ENCODE measurements around the gene TFF1.

The TFF1 gene

DNA sequence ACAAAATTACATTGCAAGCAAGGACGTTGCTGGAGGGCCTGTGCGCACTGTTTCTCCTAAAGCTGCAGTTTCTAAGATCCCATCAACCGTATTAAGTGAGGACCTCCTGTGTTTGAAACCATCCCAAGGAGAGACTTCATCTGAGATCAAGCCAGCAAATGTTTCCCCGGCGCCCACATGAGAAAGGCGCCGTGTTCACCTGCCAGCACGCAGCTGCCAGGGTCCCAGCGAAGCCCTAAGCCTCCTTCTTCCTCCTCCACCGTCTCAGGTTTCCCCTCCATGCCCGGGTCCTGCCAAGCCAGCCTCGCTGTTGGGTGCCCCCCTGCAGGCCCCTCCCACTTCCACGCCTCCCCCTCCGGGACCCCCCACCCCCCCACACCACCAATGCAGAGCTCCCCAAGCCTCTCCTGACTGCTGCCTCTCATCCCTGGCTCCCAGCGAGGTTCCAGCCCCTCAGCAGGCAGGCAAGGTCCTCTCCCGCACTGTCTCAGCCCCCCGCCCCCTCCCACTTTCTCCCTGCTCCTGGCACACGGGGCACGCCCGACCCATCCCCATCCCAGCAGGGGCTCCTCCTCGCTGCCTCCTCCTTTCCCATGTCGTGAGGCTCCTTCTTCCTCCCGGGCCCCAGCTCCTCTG is 8.6 kb upstream of the TFF1 start:
- no peak overlapping the region for H3K4me3 ChIP-seq (ENCODE audit: low read depth, low read length)
- H3K36me3 ChIP-seq (ENCODE audit: control insufficient read depth, insufficient read depth, low read length): no peaks in the 10 kb centered on the region
- H3K79me2 ChIP-seq: no peaks in the 10 kb centered on the region
- no peak overlapping the region for H3K4me2 ChIP-seq (ENCODE audit: low read length)
- no peak overlapping the region for H3K27ac ChIP-seq
- no peak overlapping the region for H2AFZ ChIP-seq
- no peaks in the 10 kb centered on the region for H3K27me3 ChIP-seq (ENCODE audit: control insufficient read depth, insufficient read depth, low read length)
- no peaks in the 10 kb centered on the region for H3K9me3 ChIP-seq (ENCODE audit: control insufficient read depth, low read length)
- no peak overlapping the region for H3K9ac ChIP-seq
- H3K4me1 ChIP-seq: no peaks in the 10 kb centered on the region
- TF ChIP-seq, protein P1, sequence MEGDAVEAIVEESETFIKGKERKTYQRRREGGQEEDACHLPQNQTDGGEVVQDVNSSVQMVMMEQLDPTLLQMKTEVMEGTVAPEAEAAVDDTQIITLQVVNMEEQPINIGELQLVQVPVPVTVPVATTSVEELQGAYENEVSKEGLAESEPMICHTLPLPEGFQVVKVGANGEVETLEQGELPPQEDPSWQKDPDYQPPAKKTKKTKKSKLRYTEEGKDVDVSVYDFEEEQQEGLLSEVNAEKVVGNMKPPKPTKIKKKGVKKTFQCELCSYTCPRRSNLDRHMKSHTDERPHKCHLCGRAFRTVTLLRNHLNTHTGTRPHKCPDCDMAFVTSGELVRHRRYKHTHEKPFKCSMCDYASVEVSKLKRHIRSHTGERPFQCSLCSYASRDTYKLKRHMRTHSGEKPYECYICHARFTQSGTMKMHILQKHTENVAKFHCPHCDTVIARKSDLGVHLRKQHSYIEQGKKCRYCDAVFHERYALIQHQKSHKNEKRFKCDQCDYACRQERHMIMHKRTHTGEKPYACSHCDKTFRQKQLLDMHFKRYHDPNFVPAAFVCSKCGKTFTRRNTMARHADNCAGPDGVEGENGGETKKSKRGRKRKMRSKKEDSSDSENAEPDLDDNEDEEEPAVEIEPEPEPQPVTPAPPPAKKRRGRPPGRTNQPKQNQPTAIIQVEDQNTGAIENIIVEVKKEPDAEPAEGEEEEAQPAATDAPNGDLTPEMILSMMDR (IDR thresholded peaks at IDR 0.05): no peak

DNA sequence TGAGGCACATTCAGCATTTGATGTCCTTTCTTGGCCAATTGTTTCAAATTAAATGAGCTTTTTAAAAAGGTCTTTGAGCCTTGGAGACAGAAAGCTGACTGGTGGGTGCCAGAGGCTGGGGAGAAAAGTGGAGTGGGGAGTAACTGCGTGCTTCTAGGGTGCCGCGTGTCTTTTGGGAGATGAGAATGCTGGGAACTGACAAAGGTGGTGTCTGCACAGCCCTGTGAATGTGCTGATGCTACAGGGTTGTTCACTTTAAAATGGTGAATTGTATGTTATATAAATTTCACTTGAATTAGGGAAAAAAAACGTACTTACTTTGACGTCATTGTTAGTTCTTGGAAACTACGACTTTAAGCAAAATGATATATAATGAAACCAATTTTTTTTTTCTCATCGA is 8.1 kb upstream of the TFF1 start:
- Histone ChIP-seq H3K9me3 (ENCODE audit: control insufficient read depth, low read length) (no peaks in the 10 kb centered on the region), H3K4me3 (ENCODE audit: low read depth, low read length) (no peak overlapping the region), H3K27ac (no peak overlapping the region), H3K4me2 (ENCODE audit: low read length) (no peak overlapping the region), H3K9ac (no peak overlapping the region), H3K27me3 (ENCODE audit: control insufficient read depth, insufficient read depth, low read length) (no peaks in the 10 kb centered on the region), H3K4me1 (no peaks in the 10 kb centered on the region), H2AFZ (no peak overlapping the region), H3K79me2 (no peaks in the 10 kb centered on the region), H3K36me3 (ENCODE audit: control insufficient read depth, insufficient read depth, low read length) (no peaks in the 10 kb centered on the region)
- TF ChIP-seq, protein P1 (IDR thresholded peaks at IDR 0.05): no peak

DNA sequence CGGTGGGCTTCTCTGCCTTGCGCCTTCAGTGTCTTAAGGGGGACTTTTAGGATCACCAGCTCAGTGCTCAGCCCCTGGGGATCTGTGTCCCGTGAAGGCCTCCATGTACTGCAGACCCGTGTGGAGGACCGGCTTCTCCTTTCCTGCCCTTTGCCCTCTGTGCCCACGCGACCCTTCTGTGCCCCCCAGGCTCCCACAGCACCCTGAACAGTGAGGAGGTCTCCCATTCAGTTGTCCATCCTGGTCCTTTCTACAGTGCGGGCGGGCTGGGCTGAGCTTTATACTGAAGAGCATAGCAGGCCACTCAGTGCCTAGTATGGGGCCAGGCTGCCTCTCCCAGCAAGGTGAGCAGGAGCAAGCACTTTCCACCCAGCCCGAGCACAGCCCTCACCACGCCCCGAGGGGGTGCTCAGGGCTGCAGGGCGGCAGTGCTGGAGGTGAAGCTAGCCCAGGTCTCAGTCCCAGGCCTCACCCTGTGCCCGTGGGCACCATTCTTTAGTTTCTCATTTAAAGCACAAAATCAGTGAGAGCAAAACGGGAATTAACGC is 7.6 kb upstream of the TFF1 start:
- Histone ChIP-seq H2AFZ (no peak overlapping the region), H3K4me3 (ENCODE audit: low read depth, low read length) (no peak overlapping the region), H3K27ac (no peak overlapping the region), H3K36me3 (ENCODE audit: control insufficient read depth, insufficient read depth, low read length) (no peaks in the 10 kb centered on the region), H3K79me2 (no peaks in the 10 kb centered on the region), H3K9me3 (ENCODE audit: control insufficient read depth, low read length) (no peaks in the 10 kb centered on the region), H3K4me1 (no peaks in the 10 kb centered on the region), H3K27me3 (ENCODE audit: control insufficient read depth, insufficient read depth, low read length) (no peaks in the 10 kb centered on the region), H3K4me2 (ENCODE audit: low read length) (no peak overlapping the region), H3K9ac (no peak overlapping the region)
- TF ChIP-seq, protein P1 (IDR thresholded peaks at IDR 0.05): no peak

DNA sequence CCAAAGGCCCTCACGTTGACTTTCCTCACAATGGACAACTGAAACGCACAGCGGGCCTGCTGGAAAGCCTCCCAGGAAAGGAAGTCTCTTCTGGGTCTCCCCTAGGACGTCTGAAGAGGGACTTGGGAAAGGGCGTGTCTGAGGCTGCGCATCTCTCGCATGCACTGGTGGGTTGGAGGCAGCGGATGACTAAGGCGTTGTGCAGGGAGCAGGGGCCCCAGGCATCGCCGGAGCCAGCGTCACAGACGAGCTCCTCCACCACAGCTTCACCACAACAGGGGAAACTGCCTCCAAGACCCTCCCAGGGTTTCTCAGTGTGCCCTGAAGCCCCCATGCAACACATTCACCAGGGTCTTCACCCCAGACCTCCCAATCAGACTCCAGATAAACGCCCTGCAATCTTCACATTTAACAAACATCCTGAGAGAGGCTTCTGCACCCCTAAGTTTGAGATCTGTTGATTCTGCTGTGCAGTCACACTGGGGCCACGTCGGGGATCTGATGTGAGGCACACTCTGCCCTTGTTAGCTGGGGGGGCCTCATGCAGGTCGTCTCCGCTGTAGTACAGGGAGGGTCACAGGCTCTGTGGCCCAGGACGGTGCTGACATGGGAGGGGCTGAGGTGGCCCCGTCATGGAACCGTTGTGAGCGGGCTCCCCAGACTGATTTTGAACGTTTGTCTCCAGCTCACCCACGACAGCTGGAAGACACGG is 7.0 kb upstream of the TFF1 start:
- Histone ChIP-seq H3K4me1 (no peaks in the 10 kb centered on the region), H3K9ac (no peak overlapping the region), H3K27ac (no peak overlapping the region), H3K4me2 (ENCODE audit: low read length) (no peak overlapping the region), H3K79me2 (no peaks in the 10 kb centered on the region), H2AFZ (no peak overlapping the region), H3K27me3 (ENCODE audit: control insufficient read depth, insufficient read depth, low read length) (no peaks in the 10 kb centered on the region), H3K9me3 (ENCODE audit: control insufficient read depth, low read length) (no peaks in the 10 kb centered on the region), H3K4me3 (ENCODE audit: low read depth, low read length) (no peak overlapping the region), H3K36me3 (ENCODE audit: control insufficient read depth, insufficient read depth, low read length) (no peaks in the 10 kb centered on the region)
- TF ChIP-seq, protein P1 (IDR thresholded peaks at IDR 0.05): no peak

All from parathyroid adenoma (tissue), 2 donors.